Measurements from ENCODE around the gene LONRF2.

- no peak for TF ChIP-seq YY1 (IDR thresholded peaks at IDR 0.05; ENCODE audit: insufficient read depth, insufficient read length)
- no peak for TF ChIP-seq ZNF274 (IDR thresholded peaks at IDR 0.05; ENCODE audit: low read depth, low read length)
These were observed 42.4 kb downstream of the LONRF2 start for GRCh38 chr2:100279586-100280534.
